GM21381 (cell line): ENCODE measurements around the gene VEGFC.

ENCODE experiments used
- ATAC-seq: cut with Tn5 transposase; IDR thresholded peaks from one replicate; pipeline ENCODE4 v1.9.1; 2021; ENCODE audit warnings: mild to moderate bottlenecking, moderate library complexity; ENCODE audit not compliant: unreplicated experiment

VEGFC gene

DNA sequence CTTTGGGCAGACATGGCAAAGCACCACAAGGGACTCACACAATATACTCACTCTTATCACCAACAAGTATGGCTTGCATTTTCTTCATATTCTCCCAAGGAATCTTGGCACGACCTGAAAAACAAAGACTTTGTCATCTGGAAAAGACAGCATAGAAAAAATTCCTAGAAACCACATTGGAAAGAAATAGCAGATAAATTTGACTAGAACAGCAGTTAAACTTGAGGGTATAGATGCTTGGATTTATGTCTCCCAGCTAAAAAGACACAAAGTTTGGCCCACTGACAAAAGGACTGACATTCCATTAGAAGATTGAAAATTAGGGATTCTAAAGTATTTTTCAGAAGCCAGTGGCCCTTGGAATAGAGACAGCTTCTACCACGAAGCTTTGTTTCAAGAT, 6.9 kb upstream of the VEGFC start:
- no peak for ATAC-seq

DNA sequence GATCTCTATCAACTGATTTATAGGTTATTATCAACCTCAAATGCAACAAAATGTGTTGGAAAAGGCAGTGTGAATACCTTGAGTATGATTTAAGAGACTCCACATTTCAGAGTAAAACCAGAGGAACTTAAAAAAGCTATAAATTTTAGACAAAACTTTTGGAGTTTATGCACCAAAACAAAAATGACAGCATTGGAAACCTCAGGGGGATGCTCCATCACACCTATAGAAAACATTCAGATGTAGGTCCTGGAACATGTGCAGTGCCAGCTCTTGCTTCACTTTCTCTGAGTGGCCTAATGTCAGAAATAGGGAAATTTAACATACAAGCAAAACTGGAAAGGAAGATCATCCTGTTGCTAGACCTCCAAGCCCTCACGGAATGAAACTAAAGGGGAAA, 5.8 kb upstream of the VEGFC start:
- ATAC-seq = no peak

GRCh38 chr4:176795441-176795840, 2.7 kb upstream of the VEGFC start:
- ATAC-seq = no peak

GRCh38 chr4:176794651-176795050, 1.9 kb upstream of the VEGFC start:
- no peak for ATAC-seq

DNA sequence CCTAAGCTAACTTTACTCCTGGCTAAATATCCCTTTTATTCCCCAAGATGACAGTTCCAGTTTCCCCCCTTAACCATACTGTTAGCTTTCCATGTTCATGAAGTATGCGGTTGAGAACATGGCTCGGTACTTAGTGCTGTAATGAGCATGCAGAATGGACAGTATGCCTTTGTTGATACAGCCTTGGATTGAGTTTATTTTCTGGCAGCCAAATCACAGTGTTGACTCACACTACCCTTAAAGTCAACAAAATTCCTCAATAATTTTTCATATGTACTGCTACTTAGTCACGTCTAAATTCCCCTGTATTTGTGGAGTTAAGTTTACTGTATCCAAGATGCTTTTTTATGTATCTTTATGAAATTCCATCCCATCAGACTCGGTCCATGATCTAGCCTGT, 1.4 kb upstream of the VEGFC start:
- no peak for ATAC-seq

DNA sequence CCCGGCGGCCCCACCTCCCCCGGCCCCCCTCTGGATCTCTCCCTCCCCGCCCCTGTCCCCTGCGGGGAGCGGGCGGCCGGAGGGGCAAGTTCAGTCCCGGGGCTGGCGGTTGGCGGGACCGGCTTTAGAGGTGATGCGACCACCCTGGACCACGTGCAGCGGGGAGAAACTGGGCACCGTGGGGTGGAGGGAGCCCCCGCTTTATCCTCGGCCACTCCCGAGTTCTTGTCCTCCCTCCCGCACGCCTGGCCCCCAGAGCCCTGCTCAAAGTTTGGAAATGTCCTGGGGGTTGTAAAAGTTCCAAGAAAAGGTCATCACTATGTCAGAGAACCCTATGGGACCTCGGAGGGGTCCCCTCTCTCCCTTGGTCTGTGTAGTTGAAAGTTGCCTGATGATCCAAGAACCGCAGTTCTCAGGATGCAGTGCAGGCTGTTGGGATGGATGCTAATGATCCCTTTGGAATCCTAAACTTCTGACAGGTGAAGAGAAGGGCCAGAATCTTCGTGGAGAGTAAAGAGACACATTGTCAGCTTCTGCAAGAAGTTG, 411 bp upstream of the VEGFC start:
- no peak for ATAC-seq

DNA sequence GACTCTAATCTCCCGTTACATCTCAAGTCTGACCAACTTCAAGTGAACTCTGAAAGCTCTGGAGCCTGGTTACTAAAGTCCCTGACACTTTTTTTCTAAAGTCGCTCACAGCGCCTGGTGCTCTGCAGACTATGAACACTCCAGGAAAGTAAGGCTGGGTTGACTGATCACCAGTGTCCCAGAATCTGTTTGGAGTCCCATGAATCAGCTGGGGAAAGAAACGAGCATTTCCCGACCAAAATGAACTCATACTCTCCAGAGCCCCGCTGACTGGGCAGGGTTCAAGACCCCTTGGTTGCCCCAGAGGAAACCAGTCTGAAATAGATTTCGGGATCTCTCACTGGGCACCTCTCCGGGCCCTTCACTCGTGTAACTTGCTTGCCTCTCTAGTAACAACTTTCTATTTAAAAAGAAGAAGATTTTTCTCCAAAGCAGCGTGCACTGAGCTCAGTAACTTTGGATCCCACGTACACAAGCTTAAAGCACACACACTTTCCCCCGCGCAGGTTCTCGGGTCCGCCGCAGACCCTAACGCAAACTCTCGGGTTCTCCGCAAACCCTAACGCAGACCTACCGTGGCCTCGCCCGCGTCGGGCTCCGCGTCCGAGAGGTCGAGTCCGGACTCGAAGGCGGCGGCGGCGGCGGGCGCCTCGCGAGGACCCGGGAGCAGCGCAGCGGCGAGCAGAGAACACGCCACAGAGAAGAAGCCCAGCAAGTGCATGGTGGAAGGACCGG, 964 bp downstream of the VEGFC start:
- peak; percentile 15 for ATAC-seq

DNA sequence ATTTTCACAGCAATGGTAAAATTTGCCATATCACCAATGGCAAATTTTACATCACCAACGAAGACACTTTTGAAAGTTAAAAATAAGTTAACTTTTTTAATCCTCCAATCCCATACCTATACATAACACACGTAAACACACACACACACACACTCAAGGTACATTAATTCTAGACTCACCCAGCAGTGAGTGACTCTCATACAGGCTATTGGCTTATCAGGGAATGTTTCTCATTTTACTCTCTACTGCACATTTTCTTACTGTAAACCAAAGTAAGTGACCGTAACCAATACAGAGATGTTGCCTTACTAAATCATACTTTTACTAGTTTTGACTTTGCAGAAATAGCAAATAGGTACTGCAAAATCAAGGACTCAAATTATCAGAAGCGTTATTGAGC, 2.3 kb downstream of the VEGFC start:
- no peak for ATAC-seq

GRCh38 chr4:176789955-176790354, 2.8 kb downstream of the VEGFC start:
- ATAC-seq = peak; percentile 50

DNA sequence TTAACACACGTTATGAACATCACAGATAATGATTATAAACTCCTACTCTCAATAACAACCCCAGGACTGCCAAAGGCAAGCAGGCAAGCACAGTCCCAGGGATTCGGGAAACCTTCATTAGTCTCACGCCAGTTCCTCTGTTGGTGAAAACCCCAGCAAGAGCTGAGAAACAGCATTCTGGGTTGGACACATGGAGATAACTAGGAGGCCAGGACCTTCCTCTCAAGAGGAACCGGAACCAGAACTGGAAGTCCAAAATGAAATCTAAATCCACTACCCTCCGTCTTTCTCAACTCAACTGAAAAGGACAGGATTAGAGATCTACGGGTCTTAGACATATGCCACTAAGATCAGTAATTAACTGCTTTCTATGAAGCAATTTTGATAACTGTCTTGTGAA, 3.8 kb downstream of the VEGFC start:
- no peak for ATAC-seq

- ATAC-seq = no peak
Observed at GRCh38 chr4:176788248-176788647, 4.5 kb downstream of the VEGFC start.

- ATAC-seq = no peak
Observed at GRCh38 chr4:176784816-176785215, 7.9 kb downstream of the VEGFC start.

DNA sequence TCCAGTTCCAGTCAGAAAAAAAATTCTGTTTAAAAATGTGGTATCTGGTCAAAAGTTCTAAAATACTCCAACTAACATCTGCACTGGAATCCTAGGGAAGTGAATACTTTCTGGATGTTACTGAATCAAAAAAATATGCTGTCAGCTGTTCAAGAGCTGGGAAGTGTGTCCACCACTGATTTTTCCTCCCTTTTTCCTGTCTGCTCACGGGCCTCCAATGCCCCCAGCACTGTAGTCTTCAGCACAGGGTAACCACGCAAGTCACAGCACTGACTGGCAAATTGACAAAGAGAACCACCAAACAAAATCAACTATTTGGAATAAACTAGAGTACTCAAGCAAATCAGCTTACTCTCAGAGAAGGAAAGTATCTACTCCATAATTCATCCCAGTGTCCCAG, 9.9 kb downstream of the VEGFC start:
- no peak for ATAC-seq

DNA sequence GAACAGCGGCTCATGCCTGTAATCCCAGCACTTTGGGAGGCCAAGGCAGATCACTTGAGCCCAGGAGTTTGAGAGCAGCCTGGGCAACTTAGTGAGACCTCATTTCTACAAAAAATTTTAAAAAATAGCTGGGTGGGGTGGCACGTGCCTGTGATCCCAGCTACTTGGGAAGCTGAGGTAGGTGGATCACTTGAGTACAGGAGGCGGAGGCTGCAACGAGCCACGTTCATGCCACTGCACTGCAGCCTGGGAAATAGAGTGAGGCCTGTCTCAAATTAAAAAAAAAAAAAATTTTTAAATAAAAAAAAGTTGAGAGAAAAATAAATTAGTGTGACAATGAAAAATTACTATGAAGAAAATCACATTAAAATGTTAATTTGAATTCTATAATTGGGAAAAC, 10.5 kb downstream of the VEGFC start:
- ATAC-seq = no peak

- ATAC-seq = no peak
Observed at GRCh38 chr4:176781739-176782100, 11.0 kb downstream of the VEGFC start.

- no peak for ATAC-seq
Observed at GRCh38 chr4:176780995-176781738, 11.6 kb downstream of the VEGFC start.

DNA sequence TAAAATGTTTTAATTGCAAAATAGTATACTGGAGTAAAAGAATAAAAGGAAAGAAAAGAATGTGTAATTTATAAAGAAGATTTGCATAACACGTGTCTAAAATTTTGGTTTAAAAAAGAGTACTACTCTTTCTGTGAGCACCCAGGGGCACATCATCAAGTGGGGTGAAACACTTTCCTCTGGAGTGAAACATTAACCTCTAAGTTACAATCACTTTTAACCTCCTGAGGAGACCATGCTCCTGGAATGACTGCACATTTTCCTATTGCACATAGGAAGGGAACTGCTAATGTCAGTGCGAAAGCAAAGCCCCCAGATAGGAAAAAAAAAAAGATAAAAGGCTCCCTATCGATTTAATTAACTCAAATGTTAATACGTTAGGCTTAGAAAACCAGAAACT, 13.3 kb downstream of the VEGFC start:
- no peak for ATAC-seq

- ATAC-seq = no peak
Observed at GRCh38 chr4:176778491-176778890, 14.2 kb downstream of the VEGFC start.

GRCh38 chr4:176778063-176778462, 14.7 kb downstream of the VEGFC start:
- no peak for ATAC-seq

- no peak for ATAC-seq
Observed at GRCh38 chr4:176775338-176775737, 17.4 kb downstream of the VEGFC start.

DNA sequence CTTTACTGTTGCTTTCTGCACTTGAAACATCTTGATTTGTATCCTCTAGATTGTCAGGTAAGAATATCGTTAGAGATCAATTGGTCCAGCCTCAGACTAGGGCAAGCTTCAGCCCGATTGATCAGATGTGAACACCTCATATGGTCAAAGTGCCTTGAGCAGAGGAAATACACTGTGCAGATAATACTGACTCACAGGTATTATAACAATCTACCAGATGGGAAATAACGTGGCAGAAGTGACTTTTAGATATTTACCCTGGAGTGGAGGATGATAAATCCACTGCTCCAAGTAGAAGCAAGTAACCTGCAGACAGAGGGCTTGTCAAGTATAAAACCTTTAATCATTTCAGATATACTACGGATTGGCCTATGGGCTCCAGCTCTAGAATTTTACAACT, 17.9 kb downstream of the VEGFC start:
- ATAC-seq = no peak

- no peak for ATAC-seq
Observed at GRCh38 chr4:176769514-176769913, 23.2 kb downstream of the VEGFC start.
